Hepatocyte (in vitro differentiated cells): ENCODE results near the gene RAMP3. TPM values are rescaled to one million over a fixed set of nuclear protein-coding genes. Genes with fewer than 3 reads are reported as not detected.

ENCODE experiments used
- DNase-seq: peaks from one replicate; pipeline ENCODE4 v3.0.0-alpha.2; 2016; ENCODE audit warnings: low spot score
- H2AFZ ChIP-seq: fragments of 200-600 bp; sonication (generic); 2 replicates; pipeline ENCODE4 v1.6.0; 2016; ENCODE audit warnings: antibody characterized with exemption, mild to moderate bottlenecking
- H3K27ac ChIP-seq: fragments of 200-600 bp; sonication (generic); 2 replicates; pipeline ENCODE4 v1.5.1; 2016; ENCODE audit warnings: mild to moderate bottlenecking
- H3K27me3 ChIP-seq: fragments of 200-600 bp; sonication (generic); 2 replicates; pipeline ENCODE4 v1.6.1; 2016
- H3K36me3 ChIP-seq: fragments of 200-600 bp; sonication (generic); replicated peaks from 2 replicates; pipeline ENCODE4 v1.5.1; 2016; ENCODE audit warnings: low read depth; ENCODE audit not compliant: insufficient read depth
- H3K4me1 ChIP-seq: fragments of 200-600 bp; sonication (generic); 2 replicates; pipeline ENCODE4 v1.5.1; 2016; ENCODE audit warnings: mild to moderate bottlenecking, moderate library complexity; ENCODE audit not compliant: insufficient read depth
- H3K4me2 ChIP-seq: fragments of 200-600 bp; sonication (generic); 2 replicates; pipeline ENCODE4 v1.6.0; 2016
- H3K4me3 ChIP-seq: fragments of 200-600 bp; sonication (generic); 2 replicates; pipeline ENCODE4 v1.5.1; 2016; ENCODE audit warnings: mild to moderate bottlenecking
- H3K79me2 ChIP-seq: fragments of 200-600 bp; sonication (generic); 2 replicates; pipeline ENCODE4 v1.6.0; 2017; ENCODE audit warnings: mild to moderate bottlenecking
- H3K9me2 ChIP-seq: fragments of 200-600 bp; sonication (generic); replicated peaks from 2 replicates; pipeline ENCODE4 v1.6.0; 2017; ENCODE audit warnings: mild to moderate bottlenecking; ENCODE audit not compliant: insufficient read depth
- H3K9me3 ChIP-seq: fragments of 200-600 bp; sonication (generic); 2 replicates; pipeline ENCODE4 v1.5.1; 2016; ENCODE audit warnings: low read depth, mild to moderate bottlenecking
- H4K20me1 ChIP-seq: fragments of 200-600 bp; sonication (generic); 2 replicates; pipeline ENCODE4 v1.6.0; 2016; ENCODE audit warnings: mild to moderate bottlenecking; ENCODE audit not compliant: insufficient read depth, poor library complexity, severe bottlenecking
- CTCF ChIP-seq: fragments of 200-600 bp; sonication (generic); IDR thresholded peaks from 2 replicates; pipeline ENCODE4 v1.5.1; 2016; ENCODE audit warnings: antibody characterized with exemption, mild to moderate bottlenecking; ENCODE audit not compliant: poor library complexity
- EZH2 ChIP-seq: fragments of 200-600 bp; sonication (generic); IDR thresholded peaks from 2 replicates; pipeline ENCODE4 v1.6.1; 2016; ENCODE audit warnings: antibody characterized with exemption, mild to moderate bottlenecking, borderline replicate concordance
- EZH2phosphoT487 ChIP-seq: fragments of 200-600 bp; sonication (generic); IDR thresholded peaks from one replicate; pipeline ENCODE4 v1.6.1; 2018; ENCODE audit warnings: antibody characterized with exemption, mild to moderate bottlenecking, low read depth, moderate library complexity; ENCODE audit not compliant: unreplicated experiment, severe bottlenecking
- WGBS: methylation state at CpG from one replicate; pipeline ENCODE4 v1.1.6; 2016; ENCODE audit warnings: low lambda C conversion rate; ENCODE audit errors: missing lambda C conversion rate; 5-methylcytosine and 5-hydroxymethylcytosine counted together
- polyA plus RNA-seq: library from polyadenylated mRNA; unstranded; fragments of >200 nt; fragmentation: Nextera tagmentation; extraction: Ambion mirVana; gene quantifications from 2 replicates; pipeline ENCODE4 v1.2.1, GENCODE V29; 2016
- total RNA-seq: library from RNA; depleted of rRNA; stranded (reverse); fragments of >200 nt; gene quantifications from 2 replicates; pipeline ENCODE4 v1.2.3, GENCODE V29; 2014

The RAMP3 gene
- total and polyA plus RNA-seq, 2 experiments from 2014 or later, result not detected

- 83% methylated on average over 8 of the region's 8 CpGs for WGBS
- DNase-seq, result no peak
- H4K20me1 ChIP-seq, result no peaks in the 10 kb centered on the region
These were observed 24.6 kb downstream of the RAMP3 start for GRCh38 chr7:45181991-45182855.

GRCh38 chr7:45182856-45183710 lies 25.5 kb downstream of the RAMP3 start:
- Histone ChIP-seq H3K4me3 (no peak overlapping the region), H3K4me2 (no peak overlapping the region), H3K27me3 (peaks cover 4% of the 10 kb centered on the region), H3K9me3 (no peaks in the 10 kb centered on the region), H3K9me2 (no peaks in the 10 kb centered on the region), H2AFZ (no peak overlapping the region), H4K20me1 (no peaks in the 10 kb centered on the region), H3K79me2 (no peaks in the 10 kb centered on the region), H3K36me3 (no peaks in the 10 kb centered on the region), H3K27ac (no peak overlapping the region), H3K4me1 (no peaks in the 10 kb centered on the region)
- no peak for TF ChIP-seq EZH2
- TF ChIP-seq CTCF, result no peak
- no peak for TF ChIP-seq EZH2phosphoT487
- no peak for DNase-seq
- 94% methylated on average over 21 of the region's 21 CpGs for WGBS

More at GRCh38 chr7:45181991-45182855, 24.6 kb downstream of the RAMP3 start:
- Histone ChIP-seq H2AFZ (no peak overlapping the region), H3K4me3 (no peak overlapping the region), H3K27ac (no peak overlapping the region), H3K4me2 (no peak overlapping the region), H3K27me3 (peaks cover 4% of the 10 kb centered on the region), H3K9me3 (no peaks in the 10 kb centered on the region), H3K36me3 (no peaks in the 10 kb centered on the region), H3K79me2 (no peaks in the 10 kb centered on the region), H3K4me1 (no peaks in the 10 kb centered on the region), H3K9me2 (no peaks in the 10 kb centered on the region)
- TF ChIP-seq CTCF (no peak), EZH2phosphoT487 (no peak), EZH2 (no peak)

GRCh38 chr7:45183711-45184210 lies 26.2 kb downstream of the RAMP3 start:
- no peaks in the 10 kb centered on the region for H4K20me1 ChIP-seq
- H3K4me2 ChIP-seq, result no peak overlapping the region
- DNase-seq, result no peak
- 86% methylated on average over 10 of the region's 10 CpGs for WGBS
- TF ChIP-seq CTCF, result no peak
- TF ChIP-seq EZH2, result no peak
- no peak for TF ChIP-seq EZH2phosphoT487
- no peaks in the 10 kb centered on the region for H3K4me1 ChIP-seq
- peaks cover 4% of the 10 kb centered on the region for H3K27me3 ChIP-seq
- no peaks in the 10 kb centered on the region for H3K9me2 ChIP-seq
- no peaks in the 10 kb centered on the region for H3K79me2 ChIP-seq
- no peak overlapping the region for H3K4me3 ChIP-seq
- no peaks in the 10 kb centered on the region for H3K9me3 ChIP-seq
- H3K36me3 ChIP-seq, result no peaks in the 10 kb centered on the region
- no peak overlapping the region for H3K27ac ChIP-seq
- H2AFZ ChIP-seq, result no peak overlapping the region
